Measurements from ENCODE around the gene HSD3B7.
"Not testable (repeated sequence)": the region's sequence is repeated elsewhere in the genome, so short reads cannot be mapped to it uniquely, and the experiment has no call there.

Gene HSD3B7

DNA sequence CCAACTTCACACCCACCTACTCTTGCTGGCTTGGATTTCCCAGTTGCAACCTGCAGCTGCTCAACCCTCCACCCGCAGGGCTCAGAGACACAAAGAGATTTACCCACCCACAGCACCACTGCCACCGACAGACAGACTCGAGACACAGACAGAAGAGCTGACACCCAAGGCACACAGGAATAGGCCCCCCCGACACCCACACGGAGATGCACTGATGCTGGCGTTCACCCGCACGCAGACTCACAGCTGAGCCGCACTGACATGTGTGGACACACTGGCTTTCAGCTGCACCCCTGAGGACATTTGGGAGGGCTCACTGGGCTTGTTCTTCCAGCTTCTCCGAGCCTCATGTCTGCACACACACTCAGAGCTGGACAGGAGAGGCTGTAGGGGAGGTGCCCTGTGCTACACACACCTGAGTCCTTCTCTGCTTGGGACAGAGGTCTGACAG lies 17.3 kb downstream of the HSD3B7 start:
- no peak for DNase-seq

DNA sequence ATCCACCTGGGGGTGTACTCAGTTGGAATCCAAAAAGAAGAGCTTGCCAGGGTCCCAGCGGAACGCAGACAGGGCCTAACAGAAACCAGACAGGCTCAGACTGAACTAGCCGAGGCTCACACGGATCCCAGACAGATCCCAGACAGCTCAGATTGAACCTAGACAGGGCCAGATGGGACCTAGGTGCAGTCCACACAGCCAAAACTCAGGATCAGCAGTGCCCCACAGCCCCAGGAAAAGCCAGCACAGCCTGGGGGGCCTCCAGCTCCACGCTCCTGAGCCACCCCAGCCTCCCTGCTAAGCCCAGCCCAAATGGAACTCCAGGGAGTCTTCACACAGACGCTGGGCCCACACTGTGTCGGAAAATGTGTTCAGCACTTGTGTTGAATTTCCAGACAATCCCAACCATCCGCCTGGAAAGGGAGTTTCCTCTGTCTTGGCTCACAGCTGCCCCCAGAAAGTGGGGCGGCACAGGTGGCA lies 17.9 kb downstream of the HSD3B7 start:
- DNase-seq, result no peak

- no peak for DNase-seq
Measured at GRCh38 chr16:31003744-31004143, 18.7 kb downstream of the HSD3B7 start.

- no peak for DNase-seq
Measured at GRCh38 chr16:31004658-31005057, 19.7 kb downstream of the HSD3B7 start.

DNA sequence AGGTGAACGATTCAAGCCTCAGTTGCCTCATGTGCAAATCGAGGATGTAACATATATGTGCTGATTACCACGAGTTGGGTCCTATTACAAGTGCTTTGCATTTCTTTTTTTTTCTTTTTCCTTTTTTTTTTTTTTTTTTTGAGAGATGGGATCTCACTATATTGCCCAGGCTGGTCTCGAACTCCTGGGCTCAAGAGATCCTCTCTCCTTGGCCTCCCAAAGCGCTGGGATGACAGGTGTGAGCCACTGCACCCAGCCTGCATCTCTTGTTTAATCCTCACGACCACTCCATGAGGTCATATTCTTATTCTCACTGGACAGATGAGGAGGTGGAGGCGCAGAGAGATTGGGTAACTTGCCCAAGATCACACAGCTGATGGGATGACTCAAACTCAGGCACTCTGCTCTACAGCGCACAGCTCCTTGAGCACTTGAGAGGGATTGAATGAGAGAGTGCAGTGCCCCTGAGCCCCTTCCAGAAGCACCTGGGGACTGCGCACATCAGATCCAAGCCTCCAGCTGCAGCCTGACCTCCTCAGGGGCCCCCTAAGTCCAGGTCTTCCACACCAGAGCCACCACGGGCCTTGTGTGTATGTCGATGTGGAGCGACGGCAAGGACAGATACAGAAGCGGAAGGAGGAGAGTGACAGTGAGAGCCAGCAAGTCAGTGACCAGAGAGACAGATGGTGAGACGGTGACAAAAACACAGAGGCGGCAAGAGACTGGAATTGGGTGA lies 20.5 kb downstream of the HSD3B7 start:
- DNase-seq, result no peak

- DNase-seq, result no peak
Measured at GRCh38 chr16:31006086-31006385, 21.0 kb downstream of the HSD3B7 start.

DNA sequence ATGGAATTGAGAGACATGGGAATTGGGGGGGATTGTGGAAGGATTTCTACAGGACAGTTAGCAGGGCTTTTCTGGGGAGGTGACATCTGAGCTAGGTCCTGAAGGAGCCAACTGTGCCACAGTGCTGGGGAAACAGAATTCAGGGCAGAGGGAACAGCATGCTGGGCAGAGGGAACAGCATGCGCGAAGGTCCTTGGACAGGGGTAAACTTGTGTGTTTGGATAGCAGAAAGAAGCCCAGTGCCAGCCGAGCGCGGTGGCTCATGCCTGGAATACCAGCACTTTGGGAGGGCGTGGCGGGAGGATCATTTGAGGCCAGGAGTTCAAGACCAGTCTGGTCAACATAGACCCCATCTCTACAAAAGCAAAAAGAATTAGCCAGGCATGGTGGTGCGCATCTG lies 21.6 kb downstream of the HSD3B7 start:
- no peak for DNase-seq

- DNase-seq, result no peak
Measured at GRCh38 chr16:31007684-31008083, 22.7 kb downstream of the HSD3B7 start.

DNA sequence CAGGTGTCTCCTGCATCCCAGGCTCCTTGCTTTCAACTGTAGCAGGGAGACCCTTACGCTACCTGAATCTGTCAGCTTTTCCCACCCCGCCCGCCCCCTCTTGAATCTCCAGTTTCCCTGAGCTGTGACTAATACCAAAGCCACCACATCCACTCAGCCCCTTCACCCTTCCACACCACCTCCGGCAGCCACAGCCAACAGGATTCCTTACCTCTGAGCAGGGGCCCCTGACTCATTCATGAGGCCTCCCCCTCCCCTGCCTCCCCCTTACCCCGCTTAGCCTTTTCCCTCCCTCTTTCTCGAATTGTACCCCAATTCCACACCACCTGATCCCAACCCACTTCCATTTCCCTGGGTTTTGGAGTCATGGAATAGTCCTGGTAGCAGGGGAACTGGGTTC lies 23.1 kb downstream of the HSD3B7 start:
- DNase-seq, result no peak

- no peak for DNase-seq
Measured at GRCh38 chr16:31008551-31008950, 23.5 kb downstream of the HSD3B7 start.

DNA sequence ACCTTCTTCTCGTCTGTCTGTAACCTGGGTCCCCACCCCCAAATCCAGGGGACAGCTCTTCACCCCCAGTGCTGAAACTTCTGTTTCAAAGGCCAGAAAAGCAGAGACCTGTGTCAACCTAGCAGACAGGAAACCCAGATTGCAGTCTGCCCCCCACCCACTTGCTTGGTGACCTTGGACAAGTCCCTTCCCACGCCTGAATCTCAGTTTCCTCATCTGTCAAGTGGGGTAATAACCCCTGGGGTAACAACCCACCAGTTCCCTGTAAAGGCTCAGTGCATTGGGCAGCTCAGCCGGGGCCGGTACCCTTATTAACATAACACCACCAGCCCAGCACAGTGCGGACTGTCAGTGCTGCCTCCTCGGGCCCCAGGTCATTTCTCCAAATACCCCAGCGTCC lies 24.1 kb downstream of the HSD3B7 start:
- DNase-seq, result no peak

GRCh38 chr16:31009894-31010584 lies 25.0 kb downstream of the HSD3B7 start:
- no peak for DNase-seq

- peak; percentile 53 to 67 for DNase-seq
Measured at GRCh38 chr16:31010585-31011325, 25.7 kb downstream of the HSD3B7 start, which contains the start of gene STX1B. STX1B (minus strand) TSS chr16:31010638; CDS start chr16:31010396, 242 bp downstream.

- DNase-seq, result not testable (repeated sequence)
Measured at GRCh38 chr16:31011815-31012214, 26.8 kb downstream of the HSD3B7 start.

- DNase-seq, result not testable (repeated sequence)
Measured at GRCh38 chr16:31013292-31013691, 28.3 kb downstream of the HSD3B7 start.

- no peak for DNase-seq
Measured at GRCh38 chr16:31016018-31016417, 31.0 kb downstream of the HSD3B7 start.

- not testable (repeated sequence) for DNase-seq
Measured at GRCh38 chr16:31017756-31018155, 32.7 kb downstream of the HSD3B7 start.

GRCh38 chr16:31020536-31020935 lies 35.5 kb downstream of the HSD3B7 start:
- DNase-seq, result no peak

DNA sequence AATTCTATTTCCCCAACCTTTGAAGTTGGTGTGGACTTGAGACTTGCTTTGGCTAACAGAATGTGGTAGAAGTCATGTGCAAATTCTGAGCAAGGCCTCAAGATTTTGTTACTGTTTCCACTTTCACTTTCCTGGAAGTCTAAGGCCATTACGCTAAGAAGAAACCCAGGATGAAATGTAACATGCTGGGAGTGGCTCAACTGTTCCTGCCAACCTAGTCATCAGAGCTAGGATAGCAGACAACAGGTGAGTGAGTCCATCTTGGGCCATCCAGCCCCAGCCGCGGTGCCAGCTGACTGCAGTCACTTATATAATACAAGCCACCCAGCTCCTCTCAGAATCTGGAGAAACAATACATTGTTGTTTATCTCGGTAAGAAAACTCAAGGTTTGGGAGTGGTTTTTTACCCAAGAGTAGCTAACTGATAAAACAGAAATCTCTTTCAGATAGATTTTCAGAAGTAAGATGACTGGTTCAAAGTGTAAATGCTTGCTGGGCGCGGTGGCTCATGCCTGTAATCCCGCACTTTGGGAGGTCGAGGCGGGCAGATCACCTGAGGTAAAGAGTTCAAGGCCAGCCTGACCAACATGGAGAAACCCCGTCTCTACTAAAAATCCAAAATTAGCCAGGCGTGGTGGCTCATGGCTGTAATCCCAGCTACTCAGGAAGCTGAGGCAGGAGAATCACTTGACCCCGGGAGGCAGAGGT lies 37.7 kb downstream of the HSD3B7 start:
- no peak for DNase-seq

DNA sequence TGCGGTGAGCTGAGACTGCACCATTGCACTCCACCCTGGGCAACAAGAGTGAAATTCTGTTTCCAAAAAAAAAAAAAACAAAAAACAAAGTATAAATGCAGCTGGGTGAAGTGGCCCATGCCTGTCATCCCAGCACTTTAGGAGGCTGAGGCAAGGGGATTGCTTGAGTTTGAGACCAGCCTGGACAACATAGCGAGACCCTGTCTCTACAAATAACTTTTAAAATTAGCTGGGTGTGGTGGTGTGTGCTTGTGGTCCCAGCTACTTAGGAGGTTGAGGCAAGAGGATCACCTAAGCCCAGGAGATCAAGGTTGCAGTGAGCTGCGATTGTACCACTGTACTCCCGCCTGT lies 38.2 kb downstream of the HSD3B7 start:
- DNase-seq, result no peak

- DNase-seq, result no peak
Measured at GRCh38 chr16:31023627-31024226, 38.7 kb downstream of the HSD3B7 start.

- DNase-seq, result no peak
Measured at GRCh38 chr16:31025339-31025738, 40.3 kb downstream of the HSD3B7 start.

DNA sequence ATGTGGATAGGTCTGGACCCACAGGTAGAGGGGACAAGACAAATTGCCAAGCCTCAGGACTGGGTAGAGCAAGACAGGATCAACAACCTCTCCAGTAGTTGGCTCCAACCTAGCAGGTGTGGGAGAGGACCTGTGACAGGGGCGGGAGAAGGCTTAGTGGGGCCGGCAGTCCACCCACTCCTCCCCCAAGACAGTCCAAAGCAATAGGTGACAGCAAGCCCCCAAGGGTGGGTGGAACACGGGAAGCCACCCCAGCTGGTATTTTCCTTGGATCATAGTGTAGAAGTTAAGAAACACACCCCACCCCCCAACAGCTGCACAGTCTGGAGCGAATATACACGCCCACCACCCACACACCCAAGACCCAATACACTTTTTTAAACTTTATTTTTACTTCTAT lies 44.3 kb downstream of the HSD3B7 start:
- DNase-seq, result no peak
